HepG2 (cell line): ENCODE data around the gene WDR20. TPM values are rescaled to one million over a fixed set of nuclear protein-coding genes. Genes with fewer than 3 reads are reported as not detected.

Experiments
- ATAC-seq: fragments of 200-7000 bp; cut with Tn5 transposase; 3 replicates; pipeline ENCODE4 v1.9.1; 2020; ENCODE audit warnings: mild to moderate bottlenecking, moderate library complexity
- BruUV-seq: library from RNA; stranded (reverse); fragments of 400-500 nt; replicated peaks from 2 replicates; lab custom pipeline; 2021; lab: Mats Ljungman, UMichigan
- CTCF ChIA-PET: fragments of 300-600 bp; formaldehyde crosslinking; extraction: SDS; loops from one replicate; lab custom pipeline; 2021; ENCODE audit warnings: low total read pairs, inconsistent platforms, low intra/inter-chr PET ratio; lab: Yijun Ruan, JAX
- POLR2A ChIA-PET: fragments of 350-600 bp; sonication (Branson Sonifier 250); formaldehyde crosslinking; loops from one replicate; lab custom pipeline; 2020; ENCODE audit warnings: antibody characterized with exemption, inconsistent platforms; lab: Yijun Ruan, JAX
- DNase-seq: peaks from one replicate; pipeline ENCODE4 v3.0.0-alpha.2; 2015; ENCODE audit warnings: low spot score
- FAIRE-seq: peaks from 3 replicates; lab custom pipeline; 2011; peaks lifted over from hg19 to GRCh38; lab: Jason Lieb, UNC
- H2AFZ ChIP-seq: one replicate; pipeline ENCODE4 v1.6.1; 2011; ENCODE audit warnings: low read length, inconsistent platforms
- H3K27ac ChIP-seq: fragments of 300-600 bp; 3 replicates; pipeline ENCODE4 v1.8.0; 2011; ENCODE audit warnings: mixed run types, mild to moderate bottlenecking, mixed read lengths, low read length, inconsistent platforms; ENCODE audit not compliant: insufficient read depth; ENCODE audit errors: extremely low read length
- H3K27me3 ChIP-seq, 2 experiments: fragments of 200-600 bp in 1 of 2; 2 replicates in 1 of 2; 3 replicates in 1 of 2; pipeline versions ENCODE4 v1.6.0 to v1.8.0; 2011; ENCODE audit warnings: low read length in 2 of 2, mild to moderate bottlenecking in 2 of 2, moderate library complexity in 2 of 2, inconsistent platforms in 1 of 2; ENCODE audit not compliant: insufficient read depth in 2 of 2, control insufficient read depth in 1 of 2
- H3K36me3 ChIP-seq, 2 experiments: fragments of 200-600 bp in 1 of 2; replicated peaks in 1 of 2; 2 replicates in 1 of 2; 3 replicates in 1 of 2; pipeline versions ENCODE4 v1.5.1 to v1.8.0; 2011; ENCODE audit warnings: low read length in 2 of 2, inconsistent platforms in 1 of 2; ENCODE audit not compliant: insufficient read depth in 2 of 2, control insufficient read depth in 1 of 2
- H3K4me1 ChIP-seq: 2 replicates; pipeline ENCODE4 v1.5.1; 2012; ENCODE audit warnings: low read length, inconsistent platforms; ENCODE audit not compliant: insufficient read depth
- H3K4me2 ChIP-seq: 2 replicates; pipeline ENCODE4 v1.6.0; 2011; ENCODE audit warnings: low read depth, low read length, inconsistent platforms
- H3K4me3 ChIP-seq, 3 experiments: fragments of 200-600 bp in 1 of 3; sonication (generic), shearing (Covaris generic) in 1 of 3; replicated peaks in 1 of 3; 2 replicates each; pipeline ENCODE4 v1.5.1; 2011 to 2016; ENCODE audit warnings: low read length in 3 of 3, inconsistent platforms in 2 of 3, low read depth in 2 of 3, mild to moderate bottlenecking in 2 of 3, control low read depth in 1 of 3, mixed read lengths in 1 of 3; ENCODE audit not compliant: insufficient read depth in 1 of 3
- H3K79me2 ChIP-seq: one replicate; pipeline ENCODE4 v1.6.1; 2011; ENCODE audit warnings: low read length, inconsistent platforms; ENCODE audit not compliant: insufficient read depth
- H3K9ac ChIP-seq: 2 replicates; pipeline ENCODE4 v1.6.0; 2011; ENCODE audit warnings: mild to moderate bottlenecking, low read depth, low read length, inconsistent platforms; ENCODE audit not compliant: insufficient read depth
- H3K9me3 ChIP-seq: 2 replicates; pipeline ENCODE4 v1.5.1; 2012; ENCODE audit warnings: mild to moderate bottlenecking, low read length
- H4K20me1 ChIP-seq: 2 replicates; pipeline ENCODE4 v1.6.0; 2011; ENCODE audit warnings: inconsistent platforms, mild to moderate bottlenecking, low read length, moderate library complexity; ENCODE audit not compliant: insufficient read depth
- ATF6 ChIP-seq: sonication (generic); formaldehyde crosslinking; conservative IDR thresholded peaks from 2 replicates; pipeline ENCODE4 v1.4.0; 2020; ENCODE audit warnings: missing genetic modification reagents
- CTCF ChIP-seq: sonication (generic); formaldehyde crosslinking; IDR thresholded peaks from 2 replicates; pipeline ENCODE4 v1.5.0; 2020; ENCODE audit warnings: mild to moderate bottlenecking, missing genetic modification reagents, moderate library complexity
- HDAC2 ChIP-seq: sonication (generic); formaldehyde crosslinking; IDR thresholded peaks from 2 replicates; pipeline ENCODE4 v1.4.0; 2020; ENCODE audit warnings: missing genetic modification reagents
- STAG1 ChIP-seq: sonication (generic); formaldehyde crosslinking; IDR thresholded peaks from 2 replicates; pipeline ENCODE4 v1.4.0; 2020; ENCODE audit warnings: missing genetic modification reagents
- ZBTB39 ChIP-seq: sonication (generic); formaldehyde crosslinking; IDR thresholded peaks from 2 replicates; pipeline ENCODE4 v1.5.0; 2020; ENCODE audit warnings: missing genetic modification reagents
- ZNF839 ChIP-seq: sonication (generic); formaldehyde crosslinking; IDR thresholded peaks from 2 replicates; pipeline ENCODE4 v1.4.0; 2020; ENCODE audit warnings: missing genetic modification reagents, mild to moderate bottlenecking, borderline replicate concordance
- WGBS: methylation state at CpG from one replicate; pipeline ENCODE4 v1.1.6; 2017; ENCODE audit warnings: low lambda C conversion rate; 5-methylcytosine and 5-hydroxymethylcytosine counted together
- in situ Hi-C: cut with HindIII; loops from 2 replicates; pipeline ENCODE4 v1.10.0; 2017; ENCODE audit warnings: low pct_unique_long_range_greater_than_20kb; ENCODE audit not compliant: extremely low pct_ligation_motif_present
- intact Hi-C: fragments of 100-400 bp; cut with micrococcal nuclease; formaldehyde crosslinking; loops from one replicate; pipeline ENCODE4 v1.10.0; 2022; ENCODE audit not compliant: unreplicated experiment
- polyA plus RNA-seq, 8 experiments: library from polyadenylated mRNA; depleted of rRNA in 3 of 8; stranded (reverse) in 7 of 8; unstranded in 1 of 8; fragments of >200 nt; fragmentation: Illumina TruSeq in 4 of 8; extraction: Trizol in 4 of 8; gene quantifications; 2 replicates each; pipeline versions ENCODE4 v1.2.1 to v1.2.3, GENCODE V29; 2011 to 2016; ENCODE audit warnings: low read depth in 4 of 8, missing spikeins in 1 of 8, mixed read lengths in 1 of 8; ENCODE audit not compliant: insufficient read depth in 1 of 8
- total RNA-seq, 5 experiments: library from RNA; depleted of rRNA; stranded (reverse); fragments of >200 nt; fragmentation: Illumina TruSeq; extraction: Trizol; gene quantifications; 2 replicates each; pipeline ENCODE4 v1.2.3, GENCODE V29; 2016; ENCODE audit warnings: low read depth in 1 of 5

WDR20 gene
- total and polyA plus RNA-seq, 2 of the 13 experiments (the other 11 are each of a cell fraction or from before 2014, with no cell fraction given) = 10.4 to 23.2 TPM

- no TSS peak for BruUV-seq
- WGBS = 91% methylated on average over 5 of the region's 5 CpGs
- H3K27me3 ChIP-seq = no peaks in the 10 kb centered on the region
- POLR2A ChIA-PET = no interaction called here
- H2AFZ ChIP-seq = no peak overlapping the region
- TF ChIP-seq ZBTB39 (CRISPR knock-in tag) (no peak), ATF6 (no peak)
- in situ Hi-C loops (no loop called here), intact Hi-C loops (loop anchor here (5.0 kb wide), 2 partner anchors 63 to 108 kb away; no protein-coding TSS in a partner anchor)
- CTCF ChIA-PET = no interaction called here
- no peak overlapping the region for H3K27ac ChIP-seq
- peaks cover 19% of the 10 kb centered on the region for H3K79me2 ChIP-seq
- H3K36me3 ChIP-seq = peaks cover 20 to 43% of the 10 kb centered on the region in 2 experiments
- no peak overlapping the region for H3K4me3 ChIP-seq
- no peaks in the 10 kb centered on the region for H3K4me1 ChIP-seq
- ATAC-seq = no peak
- no peak overlapping the region for H3K4me2 ChIP-seq
- DNase-seq = no peak
- H3K9me3 ChIP-seq = no peaks in the 10 kb centered on the region
- FAIRE-seq = no peak
- H3K9ac ChIP-seq = no peak overlapping the region
- H4K20me1 ChIP-seq = no peaks in the 10 kb centered on the region
Measured at GRCh38 chr14:102205560-102205959, 65.9 kb downstream of the WDR20 start.

GRCh38 chr14:102206918-102207317 is 67.2 kb downstream of the WDR20 start:
- H3K4me2 ChIP-seq = no peak overlapping the region
- peaks cover 8% of the 10 kb centered on the region for H3K79me2 ChIP-seq
- H3K9me3 ChIP-seq = no peaks in the 10 kb centered on the region
- 100% methylated on average over 6 of the region's 8 CpGs for WGBS
- H3K9ac ChIP-seq = no peak overlapping the region
- in situ Hi-C loops (no loop called here), intact Hi-C loops (loop anchor here (5.0 kb wide), 2 partner anchors 65 to 110 kb away; no protein-coding TSS in a partner anchor)
- H3K27me3 ChIP-seq = no peaks in the 10 kb centered on the region
- H3K27ac ChIP-seq = no peak overlapping the region
- DNase-seq (no peak), FAIRE-seq (no peak), ATAC-seq (no peak)
- ChIA-PET CTCF (no interaction called here), POLR2A (no interaction called here)
- H3K4me1 ChIP-seq = no peaks in the 10 kb centered on the region
- H3K36me3 ChIP-seq = peaks cover 21 to 51% of the 10 kb centered on the region in 2 experiments
- no peak overlapping the region for H2AFZ ChIP-seq
- no TSS peak for BruUV-seq
- H3K4me3 ChIP-seq = no peak overlapping the region
- no peaks in the 10 kb centered on the region for H4K20me1 ChIP-seq
- TF ChIP-seq CTCF (peak; percentile 45), HDAC2 (CRISPR knock-in tag) (no peak), ZNF839 (CRISPR knock-in tag) (no peak), STAG1 (CRISPR knock-in tag) (peak; percentile 34)
